Suprapubic skin (tissue), 4 donors: Measurements from ENCODE around the gene KCTD1. TPM values are rescaled to one million over a fixed set of nuclear protein-coding genes. Genes with fewer than 3 reads are reported as not detected.

Experiments used
- DNase-seq, 2 donors: peaks; one replicate each; pipeline ENCODE4 v3.0.0-alpha.2; 2019; ENCODE audit warnings: low spot score in 2 of 2
- H3K27ac ChIP-seq: fragments of 200-600 bp; sonication (generic); one replicate; pipeline ENCODE4 v1.5.1; 2019
- H3K27me3 ChIP-seq: fragments of 200-600 bp; sonication (generic); one replicate; pipeline ENCODE4 v1.5.1; 2019
- H3K36me3 ChIP-seq: fragments of 200-600 bp; sonication (generic); one replicate; pipeline ENCODE4 v1.5.1; 2019
- H3K4me1 ChIP-seq: fragments of 200-600 bp; sonication (generic); one replicate; pipeline ENCODE4 v1.5.1; 2019
- H3K4me3 ChIP-seq: fragments of 200-600 bp; sonication (generic); one replicate; pipeline ENCODE4 v1.5.1; 2019; ENCODE audit warnings: mild to moderate bottlenecking
- H3K9me3 ChIP-seq: fragments of 200-600 bp; sonication (generic); one replicate; pipeline ENCODE4 v1.5.1; 2019
- CTCF ChIP-seq, 2 donors: fragments of 200-600 bp in 1 of 2; fragments of 450-650 bp in 1 of 2; sonication (generic) in 1 of 2; IDR thresholded peaks; one replicate each; pipeline ENCODE4 v1.5.1; 2016 to 2019; ENCODE audit warnings: antibody characterized with exemption in 2 of 2, mild to moderate bottlenecking in 1 of 2, moderate library complexity in 1 of 2
- EP300 ChIP-seq: sonication (generic); formaldehyde crosslinking; IDR thresholded peaks from one replicate; pipeline ENCODE4 v1.6.1; 2017; ENCODE audit warnings: antibody characterized with exemption
- POLR2A ChIP-seq, 2 donors: fragments of 450-650 bp; IDR thresholded peaks; one replicate each; pipeline ENCODE4 v1.6.1; 2017; ENCODE audit warnings: antibody characterized with exemption in 2 of 2, mild to moderate bottlenecking in 2 of 2, moderate library complexity in 2 of 2
- POLR2AphosphoS5 ChIP-seq, 3 donors: sonication (generic); formaldehyde crosslinking; IDR thresholded peaks; one replicate each; pipeline ENCODE4 v1.6.1; 2017; ENCODE audit warnings: antibody characterized with exemption in 3 of 3
- WGBS: methylation state at CpG from one replicate; pipeline ENCODE4 v1.1.5; 2018; 5-methylcytosine and 5-hydroxymethylcytosine counted together
- total RNA-seq, 4 donors: library from RNA; depleted of rRNA; stranded (reverse); fragments of >200 nt; gene quantifications; one replicate each; pipeline ENCODE4 v1.1.0, GENCODE V29; 2016

The KCTD1 gene
- total RNA-seq, 4 donors from 2014 or later, result 31.9 to 104 (median 69.7) TPM

GRCh38 chr18:26457195-26457594, 91.2 kb downstream of the KCTD1 start:
- H3K9me3 ChIP-seq, result no peaks in the 10 kb centered on the region
- peaks cover 17% of the 10 kb centered on the region for H3K36me3 ChIP-seq
- no peak for DNase-seq
- no peak overlapping the region for H3K27ac ChIP-seq
- no peak for TF ChIP-seq CTCF (IDR thresholded peaks at IDR 0.05)
- no peak for TF ChIP-seq POLR2AphosphoS5 (IDR thresholded peaks at IDR 0.05)
- TF ChIP-seq EP300, result no peak
- no peak for TF ChIP-seq POLR2A (IDR thresholded peaks at IDR 0.05)
- no peaks in the 10 kb centered on the region for H3K27me3 ChIP-seq
- WGBS, result 91% methylated on average over 4 of the region's 4 CpGs
- peaks cover 6% of the 10 kb centered on the region for H3K4me1 ChIP-seq
- no peak overlapping the region for H3K4me3 ChIP-seq

GRCh38 chr18:26456070-26456491, 92.3 kb downstream of the KCTD1 start:
- no peak for DNase-seq
- TF ChIP-seq EP300, result no peak
- no peak for TF ChIP-seq CTCF (IDR thresholded peaks at IDR 0.05)
- no peak for TF ChIP-seq POLR2AphosphoS5 (IDR thresholded peaks at IDR 0.05)
- TF ChIP-seq POLR2A (IDR thresholded peaks at IDR 0.05), result no peak
- no peak overlapping the region for H3K4me3 ChIP-seq
- H3K27ac ChIP-seq, result no peak overlapping the region
- H3K4me1 ChIP-seq, result peaks cover under 1% of the 10 kb centered on the region
- WGBS, result 72% methylated on average over 3 of the region's 3 CpGs
- H3K36me3 ChIP-seq, result peaks cover 17% of the 10 kb centered on the region
- H3K27me3 ChIP-seq, result no peaks in the 10 kb centered on the region
- no peaks in the 10 kb centered on the region for H3K9me3 ChIP-seq

GRCh38 chr18:26455639-26456038, 92.7 kb downstream of the KCTD1 start:
- TF ChIP-seq POLR2AphosphoS5 (IDR thresholded peaks at IDR 0.05), result no peak
- TF ChIP-seq POLR2A (IDR thresholded peaks at IDR 0.05), result no peak
- TF ChIP-seq CTCF (IDR thresholded peaks at IDR 0.05), result no peak
- TF ChIP-seq EP300, result no peak

GRCh38 chr18:26454616-26455015, 93.7 kb downstream of the KCTD1 start:
- Histone ChIP-seq H3K9me3 (no peaks in the 10 kb centered on the region), H3K4me3 (no peak overlapping the region), H3K27me3 (no peaks in the 10 kb centered on the region), H3K4me1 (no peaks in the 10 kb centered on the region), H3K27ac (no peak overlapping the region), H3K36me3 (peaks cover 17% of the 10 kb centered on the region)
- WGBS, result 91% methylated on average over 6 of the region's 6 CpGs
- DNase-seq, result no peak
- TF ChIP-seq CTCF (IDR thresholded peaks at IDR 0.05) (no peak), EP300 (no peak), POLR2AphosphoS5 (IDR thresholded peaks at IDR 0.05) (no peak), POLR2A (IDR thresholded peaks at IDR 0.05) (no peak)

More at GRCh38 chr18:26455639-26456038, 92.7 kb downstream of the KCTD1 start:
- no peak for DNase-seq
- Histone ChIP-seq H3K27me3 (no peaks in the 10 kb centered on the region), H3K36me3 (peaks cover 17% of the 10 kb centered on the region), H3K4me1 (no peaks in the 10 kb centered on the region), H3K27ac (no peak overlapping the region), H3K4me3 (no peak overlapping the region), H3K9me3 (no peaks in the 10 kb centered on the region)
- WGBS, result 95% methylated on average over 15 of the region's 15 CpGs

GRCh38 chr18:26454192-26454591, 94.2 kb downstream of the KCTD1 start:
- H3K4me3 ChIP-seq, result no peak overlapping the region
- H3K9me3 ChIP-seq, result no peaks in the 10 kb centered on the region
- H3K4me1 ChIP-seq, result no peaks in the 10 kb centered on the region
- peaks cover 17% of the 10 kb centered on the region for H3K36me3 ChIP-seq
- H3K27me3 ChIP-seq, result no peaks in the 10 kb centered on the region
- no peak for DNase-seq
- no peak overlapping the region for H3K27ac ChIP-seq
- WGBS, result 85% methylated on average over 3 of the region's 3 CpGs
- TF ChIP-seq POLR2AphosphoS5 (IDR thresholded peaks at IDR 0.05) (no peak), POLR2A (IDR thresholded peaks at IDR 0.05) (no peak), CTCF (IDR thresholded peaks at IDR 0.05) (no peak), EP300 (no peak)
